Measurements from ENCODE around the gene HS2ST1.

Gene HS2ST1

DNA sequence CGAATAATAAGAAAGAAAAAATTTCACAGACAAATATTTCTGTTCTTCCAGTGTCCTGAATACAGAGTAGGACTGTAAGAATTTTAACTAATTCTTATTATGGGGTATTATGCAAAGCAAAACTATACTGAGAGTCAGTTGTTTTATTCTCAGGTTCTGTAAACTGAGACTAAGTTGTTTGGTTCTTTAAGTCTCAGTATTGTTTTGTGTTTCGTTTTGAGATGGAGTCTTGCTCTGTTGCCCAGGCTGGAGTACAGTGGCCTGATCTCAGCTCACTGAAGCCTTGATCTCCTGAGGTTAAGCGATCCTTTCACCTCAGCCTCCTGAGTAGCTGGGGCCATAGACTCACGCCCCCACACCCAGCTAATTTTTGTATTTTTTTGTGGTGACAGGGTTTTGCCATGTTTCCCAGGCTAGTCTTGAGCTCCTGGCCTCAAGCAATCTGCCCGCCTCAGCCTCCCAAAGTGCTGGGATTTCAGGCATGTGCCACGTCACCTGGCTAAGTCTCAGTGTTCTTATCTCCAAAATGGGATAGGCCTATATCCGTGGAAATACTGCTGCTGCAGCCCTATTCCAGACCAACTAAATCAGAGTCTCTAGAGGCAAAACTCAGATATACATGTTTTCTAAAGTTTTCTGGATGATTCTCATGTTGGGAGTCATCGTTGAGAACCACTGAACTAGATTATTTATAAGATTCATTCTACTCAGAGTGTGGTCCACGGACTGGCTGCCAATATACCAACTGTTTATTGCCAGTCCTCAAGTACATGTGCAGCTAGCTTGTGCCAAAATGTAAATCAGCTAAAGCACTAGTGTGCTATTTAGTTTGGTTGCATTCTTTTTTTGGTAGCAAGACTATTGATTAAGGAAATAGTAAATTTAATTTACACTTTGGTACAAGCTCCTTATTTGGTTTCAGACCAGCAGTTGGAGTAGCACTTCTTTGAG, 116.6 kb downstream of the HS2ST1 start:
- no peaks in the 10 kb centered on the region for H3F3A ChIP-seq (ENCODE audit: insufficient read depth, low read length)
- H3K4me3 ChIP-seq (ENCODE audit: low read depth, low read length, poor library complexity, severe bottlenecking) = no peak overlapping the region
- no peak overlapping the region for H3K4me2 ChIP-seq (ENCODE audit: low read length)
- H3K9ac ChIP-seq (ENCODE audit: low read length) = no peak overlapping the region
- H2AFZ ChIP-seq (ENCODE audit: low read length) = no peak overlapping the region
- no peak overlapping the region for H3K27ac ChIP-seq (ENCODE audit: low read depth, low read length, poor library complexity, severe bottlenecking)
- H3K4me1 ChIP-seq (ENCODE audit: insufficient read depth, low read length, severe bottlenecking) = peaks cover 6% of the 10 kb centered on the region
- no peaks in the 10 kb centered on the region for H3K27me3 ChIP-seq (ENCODE audit: insufficient read depth, low read length)
- no peaks in the 10 kb centered on the region for H3K36me3 ChIP-seq (ENCODE audit: insufficient read depth, low read length)
- H3K9me3 ChIP-seq (ENCODE audit: low read length) = no peaks in the 10 kb centered on the region
- H3K9me2 ChIP-seq (ENCODE audit: low read depth, low read length) = no peaks in the 10 kb centered on the region
- peaks cover 15% of the 10 kb centered on the region; the same call in 1 of the 2 replicates for H3K79me2 ChIP-seq (ENCODE audit: insufficient read depth, low read length)
- no peaks in the 10 kb centered on the region for H4K20me1 ChIP-seq (ENCODE audit: insufficient read depth, low read length)
- no peak for TF ChIP-seq EZH2 (IDR thresholded peaks at IDR 0.05; ENCODE audit: borderline replicate concordance, low read length)
- TF ChIP-seq, protein P1, sequence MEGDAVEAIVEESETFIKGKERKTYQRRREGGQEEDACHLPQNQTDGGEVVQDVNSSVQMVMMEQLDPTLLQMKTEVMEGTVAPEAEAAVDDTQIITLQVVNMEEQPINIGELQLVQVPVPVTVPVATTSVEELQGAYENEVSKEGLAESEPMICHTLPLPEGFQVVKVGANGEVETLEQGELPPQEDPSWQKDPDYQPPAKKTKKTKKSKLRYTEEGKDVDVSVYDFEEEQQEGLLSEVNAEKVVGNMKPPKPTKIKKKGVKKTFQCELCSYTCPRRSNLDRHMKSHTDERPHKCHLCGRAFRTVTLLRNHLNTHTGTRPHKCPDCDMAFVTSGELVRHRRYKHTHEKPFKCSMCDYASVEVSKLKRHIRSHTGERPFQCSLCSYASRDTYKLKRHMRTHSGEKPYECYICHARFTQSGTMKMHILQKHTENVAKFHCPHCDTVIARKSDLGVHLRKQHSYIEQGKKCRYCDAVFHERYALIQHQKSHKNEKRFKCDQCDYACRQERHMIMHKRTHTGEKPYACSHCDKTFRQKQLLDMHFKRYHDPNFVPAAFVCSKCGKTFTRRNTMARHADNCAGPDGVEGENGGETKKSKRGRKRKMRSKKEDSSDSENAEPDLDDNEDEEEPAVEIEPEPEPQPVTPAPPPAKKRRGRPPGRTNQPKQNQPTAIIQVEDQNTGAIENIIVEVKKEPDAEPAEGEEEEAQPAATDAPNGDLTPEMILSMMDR (IDR thresholded peaks at IDR 0.05; ENCODE audit: low read length) = no peak

DNA sequence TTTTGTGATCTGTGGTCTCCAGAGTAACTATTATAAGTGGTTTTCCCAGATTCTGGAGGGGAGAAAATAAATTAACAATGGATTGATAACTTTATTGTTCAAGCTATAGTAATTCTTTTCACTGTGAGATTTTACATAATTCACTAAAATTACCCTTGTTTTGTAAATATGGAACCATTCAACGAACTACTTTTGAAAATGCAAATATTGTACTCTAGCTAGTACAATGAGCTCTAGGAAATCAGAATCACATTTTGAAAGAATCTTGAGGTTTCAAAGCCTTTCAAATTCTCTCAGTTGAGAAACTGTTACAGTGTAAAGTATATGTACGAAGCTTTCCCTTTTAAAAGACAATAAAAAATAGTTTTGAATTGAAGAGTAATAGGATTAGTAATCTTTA, 119.9 kb downstream of the HS2ST1 start:
- peaks cover 32% of the 10 kb centered on the region; the same call in 1 of the 2 replicates for H3K79me2 ChIP-seq (ENCODE audit: insufficient read depth, low read length)
- H2AFZ ChIP-seq (ENCODE audit: low read length) = no peak overlapping the region
- H3K9ac ChIP-seq (ENCODE audit: low read length) = no peak overlapping the region
- H3K4me1 ChIP-seq (ENCODE audit: insufficient read depth, low read length, severe bottlenecking) = peaks cover 6% of the 10 kb centered on the region
- H3K4me2 ChIP-seq (ENCODE audit: low read length) = no peak overlapping the region
- no peaks in the 10 kb centered on the region for H4K20me1 ChIP-seq (ENCODE audit: insufficient read depth, low read length)
- H3F3A ChIP-seq (ENCODE audit: insufficient read depth, low read length) = no peaks in the 10 kb centered on the region
- no peak for TF ChIP-seq EZH2 (IDR thresholded peaks at IDR 0.05; ENCODE audit: borderline replicate concordance, low read length)
- TF ChIP-seq, protein P1 (IDR thresholded peaks at IDR 0.05; ENCODE audit: low read length) = no peak
- no peaks in the 10 kb centered on the region for H3K27me3 ChIP-seq (ENCODE audit: insufficient read depth, low read length)
- no peaks in the 10 kb centered on the region for H3K9me3 ChIP-seq (ENCODE audit: low read length)
- H3K36me3 ChIP-seq (ENCODE audit: insufficient read depth, low read length) = no peaks in the 10 kb centered on the region
- H3K9me2 ChIP-seq (ENCODE audit: low read depth, low read length) = no peaks in the 10 kb centered on the region
- no peak overlapping the region for H3K4me3 ChIP-seq (ENCODE audit: low read depth, low read length, poor library complexity, severe bottlenecking)
- H3K27ac ChIP-seq (ENCODE audit: low read depth, low read length, poor library complexity, severe bottlenecking) = no peak overlapping the region

DNA sequence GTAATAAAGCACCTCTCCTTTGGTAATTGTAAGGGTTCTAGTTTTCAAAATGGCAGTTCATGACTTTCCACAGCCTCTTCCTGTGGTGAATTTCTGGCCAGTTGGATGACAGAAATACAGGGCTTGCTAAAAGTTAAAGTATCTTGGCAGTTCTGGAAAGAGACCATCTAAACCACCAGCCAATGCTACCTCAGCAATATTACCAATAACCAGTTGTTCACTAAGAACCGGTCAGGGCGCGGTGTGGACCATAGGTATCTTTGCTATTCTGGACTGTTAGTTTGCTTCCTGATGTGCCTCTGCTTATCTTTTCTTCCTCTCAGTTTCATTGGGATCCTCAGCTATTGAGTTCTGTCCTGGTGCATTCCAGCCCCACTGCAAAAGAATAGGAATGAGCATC, 124.7 kb downstream of the HS2ST1 start:
- H3K4me2 ChIP-seq (ENCODE audit: low read length) = no peak overlapping the region
- no peak overlapping the region for H3K27ac ChIP-seq (ENCODE audit: low read depth, low read length, poor library complexity, severe bottlenecking)
- TF ChIP-seq, protein P1 (IDR thresholded peaks at IDR 0.05; ENCODE audit: low read length) = no peak
- TF ChIP-seq EZH2 (IDR thresholded peaks at IDR 0.05; ENCODE audit: borderline replicate concordance, low read length) = no peak
- no peaks in the 10 kb centered on the region for H3K9me2 ChIP-seq (ENCODE audit: low read depth, low read length)
- H3K27me3 ChIP-seq (ENCODE audit: insufficient read depth, low read length) = no peaks in the 10 kb centered on the region
- H3K9ac ChIP-seq (ENCODE audit: low read length) = no peak overlapping the region
- peaks cover 27% of the 10 kb centered on the region for H3K4me1 ChIP-seq (ENCODE audit: insufficient read depth, low read length, severe bottlenecking)
- H4K20me1 ChIP-seq (ENCODE audit: insufficient read depth, low read length) = no peaks in the 10 kb centered on the region
- H3K36me3 ChIP-seq (ENCODE audit: insufficient read depth, low read length) = no peaks in the 10 kb centered on the region
- H2AFZ ChIP-seq (ENCODE audit: low read length) = no peak overlapping the region
- H3K9me3 ChIP-seq (ENCODE audit: low read length) = no peaks in the 10 kb centered on the region
- peaks cover 41% of the 10 kb centered on the region for H3K79me2 ChIP-seq (ENCODE audit: insufficient read depth, low read length)
- H3K4me3 ChIP-seq (ENCODE audit: low read depth, low read length, poor library complexity, severe bottlenecking) = no peak overlapping the region
- no peaks in the 10 kb centered on the region for H3F3A ChIP-seq (ENCODE audit: insufficient read depth, low read length)

Measured in OCI-LY1 (cell line).